ENCODE results near the gene SLC7A4.

DNA sequence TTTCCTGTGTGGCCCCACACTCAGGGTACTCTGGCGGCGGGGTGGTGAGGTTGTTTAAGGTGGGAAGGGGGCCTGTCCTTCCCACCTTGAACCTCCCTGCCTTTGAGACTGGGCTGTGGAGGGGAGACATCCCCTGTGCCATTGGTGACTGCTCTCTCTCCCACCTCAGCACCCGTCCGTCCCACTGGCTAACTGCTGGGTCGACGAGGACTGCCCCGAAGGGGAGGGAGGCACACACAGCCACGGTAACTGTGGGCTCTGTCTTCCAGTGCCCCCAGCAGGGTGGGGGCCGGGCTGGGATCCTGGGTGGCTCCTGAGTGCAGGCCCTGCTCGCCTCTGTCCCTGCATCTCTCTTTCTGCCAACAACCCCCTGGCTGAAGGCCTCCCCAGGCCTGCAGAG, 9.9 kb downstream of the SLC7A4 start:
- TF ChIP-seq CTCF (IDR thresholded peaks at IDR 0.05) (no peak), POLR2A (IDR thresholded peaks at IDR 0.05) (no peak)

Data from transverse colon (tissue), 3 donors.